ENCODE data around the gene STK11.

DNA sequence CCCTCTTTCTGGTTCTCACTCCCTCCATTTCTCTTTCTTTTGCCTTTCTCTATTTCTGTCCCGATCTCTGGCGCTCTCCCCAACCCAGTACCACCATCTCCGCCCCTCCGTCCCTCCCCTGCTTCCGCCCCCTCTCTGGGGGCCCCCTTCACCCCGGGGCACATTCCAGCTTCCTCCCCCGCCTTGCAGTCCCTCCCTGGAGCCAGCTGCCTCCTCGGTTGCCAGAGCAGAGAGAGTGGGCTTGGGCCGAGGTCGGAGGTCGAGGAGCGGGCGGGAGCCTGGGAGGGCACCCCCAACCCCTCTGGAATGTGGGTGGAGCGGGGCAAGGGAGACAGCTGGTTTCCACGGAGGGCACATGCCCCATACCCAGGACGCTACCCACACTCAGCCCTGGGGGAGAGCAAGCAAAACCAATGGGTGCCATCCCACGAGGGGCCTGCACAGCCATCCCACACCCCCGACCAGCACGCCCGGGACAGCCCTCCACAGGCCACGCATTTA is 57.1 kb downstream of the STK11 start:
- no peak for TF ChIP-seq POLR2A (IDR thresholded peaks at IDR 0.05)
- TF ChIP-seq, protein P1, sequence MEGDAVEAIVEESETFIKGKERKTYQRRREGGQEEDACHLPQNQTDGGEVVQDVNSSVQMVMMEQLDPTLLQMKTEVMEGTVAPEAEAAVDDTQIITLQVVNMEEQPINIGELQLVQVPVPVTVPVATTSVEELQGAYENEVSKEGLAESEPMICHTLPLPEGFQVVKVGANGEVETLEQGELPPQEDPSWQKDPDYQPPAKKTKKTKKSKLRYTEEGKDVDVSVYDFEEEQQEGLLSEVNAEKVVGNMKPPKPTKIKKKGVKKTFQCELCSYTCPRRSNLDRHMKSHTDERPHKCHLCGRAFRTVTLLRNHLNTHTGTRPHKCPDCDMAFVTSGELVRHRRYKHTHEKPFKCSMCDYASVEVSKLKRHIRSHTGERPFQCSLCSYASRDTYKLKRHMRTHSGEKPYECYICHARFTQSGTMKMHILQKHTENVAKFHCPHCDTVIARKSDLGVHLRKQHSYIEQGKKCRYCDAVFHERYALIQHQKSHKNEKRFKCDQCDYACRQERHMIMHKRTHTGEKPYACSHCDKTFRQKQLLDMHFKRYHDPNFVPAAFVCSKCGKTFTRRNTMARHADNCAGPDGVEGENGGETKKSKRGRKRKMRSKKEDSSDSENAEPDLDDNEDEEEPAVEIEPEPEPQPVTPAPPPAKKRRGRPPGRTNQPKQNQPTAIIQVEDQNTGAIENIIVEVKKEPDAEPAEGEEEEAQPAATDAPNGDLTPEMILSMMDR (IDR thresholded peaks at IDR 0.05) = peak in 1 of 7 experiments; percentile 2

All from body of pancreas (tissue), 4 donors.